Testis (tissue), 2 donors: Measurements from ENCODE around the gene SLC27A2.

Experiments
- POLR2A ChIP-seq: fragments of 450-650 bp; IDR thresholded peaks from one replicate; pipeline ENCODE4 v1.6.1; 2017; ENCODE audit warnings: antibody characterized with exemption, mild to moderate bottlenecking, moderate library complexity
- TF ChIP-seq, protein P1 (sequence below), 3 experiments: fragments of 450-650 bp in 2 of 3; fragments of 200-600 bp in 1 of 3; sonication (generic) in 1 of 3; IDR thresholded peaks; one replicate each; pipeline ENCODE4 v1.5.1; 2016 to 2019; ENCODE audit warnings: antibody characterized with exemption in 3 of 3, mild to moderate bottlenecking in 2 of 3, moderate library complexity in 1 of 3

DNA sequence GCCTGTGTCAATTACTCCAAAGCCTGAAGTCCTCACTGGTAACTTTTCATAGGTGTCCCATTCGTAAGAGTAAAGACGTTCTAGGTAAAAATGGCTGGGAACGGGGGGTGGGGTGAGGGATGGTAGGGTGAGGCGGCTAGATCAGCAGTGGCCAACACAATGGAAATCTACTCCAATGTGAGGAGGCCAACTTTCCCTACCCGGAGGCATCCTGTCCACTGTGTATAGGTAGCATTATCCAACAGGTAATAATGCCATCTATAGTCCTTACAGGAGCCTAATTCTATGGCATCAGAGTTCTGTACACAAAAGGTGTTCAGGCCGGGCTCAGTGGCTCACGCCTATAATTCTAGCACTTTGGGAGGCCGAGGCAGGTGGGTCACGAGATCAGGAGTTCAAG lies 54.4 kb downstream of the SLC27A2 start:
- no peak for TF ChIP-seq POLR2A
- TF ChIP-seq, protein P1, sequence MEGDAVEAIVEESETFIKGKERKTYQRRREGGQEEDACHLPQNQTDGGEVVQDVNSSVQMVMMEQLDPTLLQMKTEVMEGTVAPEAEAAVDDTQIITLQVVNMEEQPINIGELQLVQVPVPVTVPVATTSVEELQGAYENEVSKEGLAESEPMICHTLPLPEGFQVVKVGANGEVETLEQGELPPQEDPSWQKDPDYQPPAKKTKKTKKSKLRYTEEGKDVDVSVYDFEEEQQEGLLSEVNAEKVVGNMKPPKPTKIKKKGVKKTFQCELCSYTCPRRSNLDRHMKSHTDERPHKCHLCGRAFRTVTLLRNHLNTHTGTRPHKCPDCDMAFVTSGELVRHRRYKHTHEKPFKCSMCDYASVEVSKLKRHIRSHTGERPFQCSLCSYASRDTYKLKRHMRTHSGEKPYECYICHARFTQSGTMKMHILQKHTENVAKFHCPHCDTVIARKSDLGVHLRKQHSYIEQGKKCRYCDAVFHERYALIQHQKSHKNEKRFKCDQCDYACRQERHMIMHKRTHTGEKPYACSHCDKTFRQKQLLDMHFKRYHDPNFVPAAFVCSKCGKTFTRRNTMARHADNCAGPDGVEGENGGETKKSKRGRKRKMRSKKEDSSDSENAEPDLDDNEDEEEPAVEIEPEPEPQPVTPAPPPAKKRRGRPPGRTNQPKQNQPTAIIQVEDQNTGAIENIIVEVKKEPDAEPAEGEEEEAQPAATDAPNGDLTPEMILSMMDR (IDR thresholded peaks at IDR 0.05) = no peak
